GM12878 (cell line): Measurements from ENCODE around the gene CAMTA1. TPM values are rescaled to one million over a fixed set of nuclear protein-coding genes. Genes with fewer than 3 reads are reported as not detected.

Source experiments
- ATAC-seq: fragments of 200-7000 bp; cut with Tn5 transposase; 3 replicates; pipeline ENCODE4 v1.9.1; 2020; ENCODE audit warnings: mild to moderate bottlenecking, moderate library complexity
- BruUV-seq: library from RNA; stranded (reverse); fragments of 400-500 nt; replicated peaks from 2 replicates; lab custom pipeline; 2021; lab: Mats Ljungman, UMichigan
- CTCF ChIA-PET: fragments of 300-600 bp; sonication (Branson Sonifier 250); formaldehyde crosslinking; extraction: SDS; loops from one replicate; lab custom pipeline; 2021; ENCODE audit warnings: inconsistent platforms; lab: Yijun Ruan, JAX
- POLR2A ChIA-PET: fragments of 350-600 bp; formaldehyde crosslinking; extraction: SDS; loops from one replicate; lab custom pipeline; 2021; ENCODE audit warnings: inconsistent platforms; lab: Charles Lee
- RAD21 ChIA-PET: fragments of 300-600 bp; sonication (Branson Sonifier 250); formaldehyde crosslinking; loops from one replicate; lab custom pipeline; 2023; ENCODE audit warnings: antibody characterized with exemption; ENCODE audit not compliant: unreplicated experiment; lab: Charles Lee
- SMC1A ChIA-PET: fragments of 300-600 bp; sonication (Branson Sonifier 250); formaldehyde crosslinking; loops from one replicate; lab custom pipeline; 2023; ENCODE audit not compliant: unreplicated experiment, uncharacterized antibody; lab: Charles Lee
- DNase-seq: peaks from one replicate; pipeline ENCODE4 v3.0.0-alpha.2; 2011; ENCODE audit warnings: low read depth, low spot score
- FAIRE-seq: peaks from 3 replicates; lab custom pipeline; 2011; peaks lifted over from hg19 to GRCh38; lab: Jason Lieb, UNC
- H2AFZ ChIP-seq: 2 replicates; pipeline ENCODE4 v1.6.0; 2011; ENCODE audit warnings: low read depth, low read length, control low read depth; ENCODE audit not compliant: control insufficient read depth
- H3K27ac ChIP-seq: 2 replicates; pipeline ENCODE4 v1.5.1; 2011; ENCODE audit warnings: control low read depth; ENCODE audit not compliant: control insufficient read depth, insufficient read depth
- H3K27me3 ChIP-seq, 2 experiments: replicated peaks in 1 of 2; 2 replicates each; pipeline versions ENCODE4 v1.6.0 to v1.6.1; 2011; ENCODE audit warnings: low read length in 1 of 2; ENCODE audit not compliant: control insufficient read depth in 2 of 2, insufficient read depth in 2 of 2
- H3K36me3 ChIP-seq, 2 experiments: 2 replicates each; pipeline ENCODE4 v1.5.1; 2011; ENCODE audit warnings: low read length in 1 of 2; ENCODE audit not compliant: control insufficient read depth in 2 of 2, insufficient read depth in 2 of 2
- H3K4me1 ChIP-seq: 2 replicates; pipeline ENCODE4 v1.6.1; 2011; ENCODE audit warnings: mild to moderate bottlenecking, low read length, moderate library complexity, mixed read lengths; ENCODE audit not compliant: control insufficient read depth, insufficient read depth
- H3K4me2 ChIP-seq: 2 replicates; pipeline ENCODE4 v1.6.0; 2011; ENCODE audit warnings: control low read depth; ENCODE audit not compliant: control insufficient read depth, insufficient read depth
- H3K4me3 ChIP-seq: fragments of 200-600 bp; sonication (generic); 2 replicates; pipeline ENCODE4 v1.5.1; 2016
- H3K79me2 ChIP-seq: 2 replicates; pipeline ENCODE4 v1.6.0; 2011; ENCODE audit warnings: low read length; ENCODE audit not compliant: control insufficient read depth, insufficient read depth
- H3K9ac ChIP-seq: 2 replicates; pipeline ENCODE4 v1.8.0; 2011; ENCODE audit warnings: low read length, control low read depth, mixed read lengths; ENCODE audit not compliant: control insufficient read depth, insufficient read depth
- H3K9me3 ChIP-seq: replicated peaks from 3 replicates; pipeline ENCODE4 v1.5.1; 2011; ENCODE audit warnings: mild to moderate bottlenecking, low read length; ENCODE audit not compliant: control insufficient read depth, insufficient read depth
- H4K20me1 ChIP-seq: 2 replicates; pipeline ENCODE4 v1.6.0; 2011; ENCODE audit not compliant: control insufficient read depth, insufficient read depth
- ASH2L ChIP-seq: fragments of 300-600, 200-600 bp; sonication (generic); IDR thresholded peaks from 2 replicates; pipeline ENCODE4 v1.6.1; 2017; ENCODE audit warnings: low read depth, mild to moderate bottlenecking, borderline replicate concordance
- CEBPB ChIP-seq, 2 experiments: fragments of 150-350 bp in 1 of 2; IDR thresholded peaks; 2 replicates each; pipeline ENCODE4 v1.6.1; 2012 to 2014; ENCODE audit warnings: low read depth in 2 of 2, low read length in 2 of 2, borderline replicate concordance in 1 of 2, inconsistent platforms in 1 of 2
- CHD1 ChIP-seq: IDR thresholded peaks from 2 replicates; pipeline ENCODE4 v1.6.1; 2012; ENCODE audit warnings: low read depth, low read length, improper control_type of control experiment
- IKZF1 ChIP-seq: fragments of 450-650 bp; conservative IDR thresholded peaks from 2 replicates; pipeline ENCODE4 v1.6.1; 2017; ENCODE audit warnings: antibody characterized with exemption, mild to moderate bottlenecking
- MTA3 ChIP-seq: IDR thresholded peaks from 2 replicates; pipeline ENCODE4 v1.6.1; 2012; ENCODE audit warnings: low read length, inconsistent platforms, borderline replicate concordance
- MYB ChIP-seq: fragments of 150-350 bp; IDR thresholded peaks from 2 replicates; pipeline ENCODE4 v1.6.1; 2014; ENCODE audit warnings: mild to moderate bottlenecking, low read depth, low read length, borderline replicate concordance
- NFXL1 ChIP-seq: fragments of 450-650 bp; IDR thresholded peaks from 2 replicates; pipeline ENCODE4 v1.6.1; 2017; ENCODE audit warnings: antibody characterized with exemption, mild to moderate bottlenecking, borderline replicate concordance
- NKRF ChIP-seq: fragments of 450-650 bp; conservative IDR thresholded peaks from 2 replicates; pipeline ENCODE4 v1.6.1; 2017; ENCODE audit warnings: mild to moderate bottlenecking, moderate library complexity
- RB1 ChIP-seq: fragments of 450-650 bp; formaldehyde crosslinking; IDR thresholded peaks from 2 replicates; pipeline ENCODE4 v1.6.1; 2017; ENCODE audit warnings: mild to moderate bottlenecking, borderline replicate concordance
- REST ChIP-seq: IDR thresholded peaks from 2 replicates; pipeline ENCODE4 v1.6.1; 2012; ENCODE audit warnings: mild to moderate bottlenecking, low read depth, low read length
- SRF ChIP-seq, 2 experiments: IDR thresholded peaks; 2 replicates each; pipeline ENCODE4 v1.6.1; 2011; ENCODE audit warnings: low read depth in 2 of 2, low read length in 2 of 2, mild to moderate bottlenecking in 1 of 2, moderate library complexity in 1 of 2
- SUZ12 ChIP-seq: fragments of 200-600 bp; sonication (generic); IDR thresholded peaks from one replicate; pipeline ENCODE4 v1.6.1; 2018; ENCODE audit warnings: antibody characterized with exemption, mild to moderate bottlenecking; ENCODE audit not compliant: unreplicated experiment
- USF1 ChIP-seq: IDR thresholded peaks from 2 replicates; pipeline ENCODE4 v1.6.1; 2011; ENCODE audit warnings: borderline replicate concordance, low read depth, mild to moderate bottlenecking, moderate library complexity, mixed read lengths, low read length; ENCODE audit not compliant: insufficient read depth; ENCODE audit errors: extremely low read length
- WGBS: methylation state at CpG from one replicate; pipeline ENCODE4 v1.1.6; 2016; ENCODE audit warnings: low lambda C conversion rate; ENCODE audit not compliant: insufficient replicate concordance, insufficient coverage; ENCODE audit errors: missing lambda C conversion rate; 5-methylcytosine and 5-hydroxymethylcytosine counted together
- in situ Hi-C: fragments of 300-500 bp; cut with MboI; formaldehyde crosslinking; loops from 9 replicates; pipeline ENCODE4 v1.14.3; 2018; ENCODE audit warnings: mixed read lengths
- intact Hi-C: fragments of 100-400 bp; cut with micrococcal nuclease; formaldehyde crosslinking; loops from one replicate; pipeline ENCODE4 v1.14.2; 2022; ENCODE audit not compliant: unreplicated experiment
- polyA plus RNA-seq, 11 experiments: library from polyadenylated mRNA; depleted of rRNA in 4 of 11; unstranded in 6 of 11; stranded (reverse) in 5 of 11; fragments of >200 nt; fragmentation: Nextera tagmentation in 4 of 11; fragmentation: Illumina TruSeq in 1 of 11; extraction: Ambion mirVana in 4 of 11; extraction: Trizol in 1 of 11; gene quantifications; 1 replicate in 1 of 11; 2 replicates in 10 of 11; pipeline versions ENCODE4 v1.2.1 to v1.2.3, GENCODE V29; 2011 to 2016; ENCODE audit warnings: inconsistent platforms in 2 of 11, missing spikeins in 2 of 11, low read depth in 1 of 11
- total RNA-seq, 4 experiments: library from RNA; depleted of rRNA in 3 of 4; stranded (reverse); fragments of >200 nt in 3 of 4; fragmentation: Illumina TruSeq in 1 of 4; extraction: Trizol in 1 of 4; gene quantifications; 2 replicates each; pipeline versions ENCODE4 v1.2.1 to v1.2.3, GENCODE V29; 2013 to 2021
- TF ChIP-seq, protein P1 (sequence below): fragments of 150-350 bp; IDR thresholded peaks from 2 replicates; pipeline ENCODE4 v1.6.1; 2014; ENCODE audit warnings: mild to moderate bottlenecking, low read depth, low read length

The CAMTA1 gene
- total and polyA plus RNA-seq, 10 of the 15 experiments (the other 5 are each of a cell fraction or from before 2014, with no cell fraction given): 37.7 to 148 (median 76.4) TPM

DNA sequence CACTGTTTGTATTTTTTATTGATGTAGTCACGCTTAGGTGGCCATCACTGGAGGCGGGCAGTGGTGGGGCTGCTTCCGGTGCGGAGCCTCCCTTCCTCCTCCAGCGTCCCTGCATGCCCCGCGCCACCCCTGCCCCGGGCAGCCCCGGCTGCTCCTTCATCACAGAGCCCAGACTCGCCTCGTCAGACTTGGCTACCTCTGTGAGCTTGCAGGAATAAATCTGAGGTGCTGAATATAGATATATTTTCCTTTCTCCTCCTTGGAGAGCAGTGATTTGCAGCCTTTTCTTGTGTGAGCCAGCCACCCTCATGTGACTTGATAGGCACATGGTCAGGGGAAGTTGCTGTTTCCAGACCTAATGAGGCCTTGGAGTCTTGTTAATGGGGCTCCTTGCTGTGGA, 573.2 kb downstream of the CAMTA1 start:
- DNase-seq: no peak
- intact Hi-C loops: no loop called here
- no peak for ATAC-seq
- no peak overlapping the region for H2AFZ ChIP-seq
- H3K27ac ChIP-seq: no peak overlapping the region
- POLR2A ChIA-PET: no interaction called here
- SMC1A ChIA-PET: interaction anchor here (1.3 kb wide), 1 partner anchor 8 kb away, joined by 3 read pairs; no protein-coding TSS in a partner anchor
- peaks cover 0 to 3% of the 10 kb centered on the region in 2 experiments; a peak in 1 of 4 replicates for H3K27me3 ChIP-seq
- in situ Hi-C loops: no loop called here
- no TSS peak for BruUV-seq
- no peak for TF ChIP-seq CHD1
- no peak for TF ChIP-seq NFXL1
- TF ChIP-seq MYB: no peak
- TF ChIP-seq SUZ12: no peak
- no peak for TF ChIP-seq CEBPB (IDR thresholded peaks at IDR 0.05; ENCODE audit: borderline replicate concordance in 1 of 2, low read depth in 2 of 2, low read length in 2 of 2)
- no peak for TF ChIP-seq SRF (IDR thresholded peaks at IDR 0.05; ENCODE audit: low read depth in 2 of 2, low read length in 2 of 2)
- no peak for TF ChIP-seq MTA3
- TF ChIP-seq USF1: no peak
- no peak for TF ChIP-seq ASH2L
- TF ChIP-seq REST: no peak
- TF ChIP-seq, protein P1, sequence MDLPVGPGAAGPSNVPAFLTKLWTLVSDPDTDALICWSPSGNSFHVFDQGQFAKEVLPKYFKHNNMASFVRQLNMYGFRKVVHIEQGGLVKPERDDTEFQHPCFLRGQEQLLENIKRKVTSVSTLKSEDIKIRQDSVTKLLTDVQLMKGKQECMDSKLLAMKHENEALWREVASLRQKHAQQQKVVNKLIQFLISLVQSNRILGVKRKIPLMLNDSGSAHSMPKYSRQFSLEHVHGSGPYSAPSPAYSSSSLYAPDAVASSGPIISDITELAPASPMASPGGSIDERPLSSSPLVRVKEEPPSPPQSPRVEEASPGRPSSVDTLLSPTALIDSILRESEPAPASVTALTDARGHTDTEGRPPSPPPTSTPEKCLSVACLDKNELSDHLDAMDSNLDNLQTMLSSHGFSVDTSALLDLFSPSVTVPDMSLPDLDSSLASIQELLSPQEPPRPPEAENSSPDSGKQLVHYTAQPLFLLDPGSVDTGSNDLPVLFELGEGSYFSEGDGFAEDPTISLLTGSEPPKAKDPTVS: no peak
- no peak for TF ChIP-seq IKZF1
- TF ChIP-seq NKRF: no peak
- no peak for TF ChIP-seq RB1
- no peaks in the 10 kb centered on the region; the same call in 2 of the 3 replicates for H3K9me3 ChIP-seq
- no peaks in the 10 kb centered on the region for H3K79me2 ChIP-seq
- no peaks in the 10 kb centered on the region for H3K36me3 ChIP-seq
- no peak overlapping the region for H3K4me3 ChIP-seq
- CTCF ChIA-PET: no interaction called here
- H3K4me1 ChIP-seq: no peaks in the 10 kb centered on the region
- no peak overlapping the region for H3K4me2 ChIP-seq
- RAD21 ChIA-PET: no interaction called here
- 7% methylated on average over 4 of the region's 11 CpGs for WGBS
- FAIRE-seq: no peak
- H4K20me1 ChIP-seq: no peaks in the 10 kb centered on the region
- no peak overlapping the region for H3K9ac ChIP-seq
